Raji (cell line): ENCODE measurements around the gene PIGZ.
A peak's percentile ranks its signal among the peaks of the same experiment; 100 is the strongest.

Experiments
- POLR2A ChIP-seq: IDR thresholded peaks from 2 replicates; pipeline ENCODE4 v1.6.1; 2011; ENCODE audit warnings: low read depth, low read length, control low read depth; ENCODE audit not compliant: insufficient read depth

The PIGZ gene

DNA sequence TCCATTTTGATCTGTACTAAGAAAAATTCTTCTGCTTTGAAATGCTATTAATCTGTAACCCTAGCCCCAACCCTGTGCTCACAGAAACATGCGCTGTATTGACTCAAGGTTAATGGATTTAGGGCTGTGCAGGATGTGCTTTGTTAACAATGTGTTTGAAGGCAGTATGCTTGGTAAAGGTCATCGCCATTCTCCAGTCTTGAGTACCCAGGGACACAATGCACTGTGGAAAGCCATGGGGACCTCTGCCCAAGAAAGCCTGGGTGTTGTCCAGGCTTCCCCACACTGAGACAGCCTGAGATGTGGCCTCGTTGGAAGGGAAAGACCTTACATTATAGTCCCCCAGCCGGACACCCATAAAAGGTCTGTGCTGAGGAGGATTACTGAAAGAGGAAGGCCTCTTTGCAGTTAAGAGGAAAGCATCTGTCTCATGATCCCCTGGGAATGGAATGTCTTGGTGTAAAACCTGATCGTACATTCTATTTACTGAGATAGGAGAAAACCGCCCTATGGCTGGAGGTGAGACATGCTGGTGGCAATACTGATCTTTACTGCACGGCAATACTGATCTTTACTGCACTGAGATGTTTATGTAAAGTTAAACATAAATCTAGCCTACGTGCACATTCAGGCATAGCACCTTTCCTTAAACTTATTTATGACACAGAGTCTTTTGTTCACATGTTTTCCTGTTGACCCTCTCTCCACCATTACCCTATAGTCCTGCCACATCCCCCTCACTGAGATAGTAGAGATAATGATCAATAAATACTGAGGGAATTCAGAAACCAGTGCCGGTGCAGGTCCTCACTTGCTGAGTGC, 6.3 kb downstream of the PIGZ start:
- no peak for TF ChIP-seq POLR2A

DNA sequence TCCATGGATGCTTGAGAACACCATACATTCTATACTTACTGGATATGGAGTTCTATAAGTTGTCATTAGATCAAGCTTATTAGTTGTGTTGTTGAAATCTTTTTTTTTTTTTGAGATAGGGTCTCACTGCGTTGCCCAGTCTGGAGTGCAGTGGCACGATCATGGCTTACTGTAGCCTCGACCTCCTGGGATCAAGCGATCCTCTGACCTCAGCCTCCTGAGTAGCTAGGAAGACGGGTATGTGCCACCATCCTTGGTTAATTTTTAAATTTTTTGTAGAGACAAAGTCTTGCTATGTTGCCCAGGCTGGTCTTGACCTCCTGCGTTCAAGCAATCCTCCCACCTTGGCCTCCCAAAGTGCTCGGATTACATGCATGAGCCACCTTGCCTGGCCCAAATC, 13.8 kb downstream of the PIGZ start:
- no peak for TF ChIP-seq POLR2A

DNA sequence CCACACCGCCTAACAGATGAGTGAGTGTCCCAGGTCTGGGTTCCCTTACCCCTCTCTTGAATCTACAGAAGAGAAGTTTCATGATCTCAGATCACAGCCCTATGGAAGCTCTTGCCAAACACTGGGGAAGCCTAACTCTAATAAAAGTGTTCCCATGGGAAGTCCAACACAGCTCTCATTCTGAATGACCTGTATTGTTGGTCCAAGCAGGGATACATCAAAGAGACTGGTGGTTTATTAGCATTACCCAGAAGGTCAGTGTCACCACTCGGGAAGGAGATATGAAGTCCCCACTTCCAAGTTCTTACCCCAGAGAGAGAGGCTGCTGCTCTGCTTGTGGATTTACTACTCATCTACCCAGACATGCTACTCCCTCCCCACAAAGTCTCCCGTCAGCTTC, 17.3 kb downstream of the PIGZ start:
- TF ChIP-seq POLR2A = no peak

DNA sequence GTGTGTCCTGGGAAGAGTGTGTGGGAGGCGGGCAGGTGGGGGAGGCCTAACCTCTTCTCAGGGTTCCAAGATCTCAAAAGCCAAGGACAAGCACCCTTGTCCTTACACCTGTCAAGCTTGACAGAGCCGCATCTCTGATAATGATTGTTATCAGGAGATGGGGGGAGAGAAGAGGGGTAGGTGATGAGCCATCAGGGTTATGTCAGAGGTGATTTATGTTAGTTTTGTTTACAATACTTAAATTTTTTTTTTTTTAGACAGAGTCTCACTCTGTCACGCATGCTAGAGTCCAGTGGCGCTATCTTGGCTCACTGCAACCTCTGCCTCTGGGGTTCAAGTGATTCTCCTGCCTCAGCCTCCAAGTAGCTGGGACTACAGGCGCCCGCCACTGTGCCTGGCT, 18.9 kb downstream of the PIGZ start:
- no peak for TF ChIP-seq POLR2A

GRCh38 chr3:196949285-196949619, 19.4 kb downstream of the PIGZ start:
- TF ChIP-seq POLR2A = no peak

GRCh38 chr3:196948442-196949284, 20.0 kb downstream of the PIGZ start:
- TF ChIP-seq POLR2A = no peak

GRCh38 chr3:196947860-196948441, 20.7 kb downstream of the PIGZ start:
- TF ChIP-seq POLR2A = no peak

GRCh38 chr3:196947136-196947859, 21.3 kb downstream of the PIGZ start:
- TF ChIP-seq POLR2A = no peak

GRCh38 chr3:196942915-196943277, 25.7 kb downstream of the PIGZ start:
- no peak for TF ChIP-seq POLR2A

DNA sequence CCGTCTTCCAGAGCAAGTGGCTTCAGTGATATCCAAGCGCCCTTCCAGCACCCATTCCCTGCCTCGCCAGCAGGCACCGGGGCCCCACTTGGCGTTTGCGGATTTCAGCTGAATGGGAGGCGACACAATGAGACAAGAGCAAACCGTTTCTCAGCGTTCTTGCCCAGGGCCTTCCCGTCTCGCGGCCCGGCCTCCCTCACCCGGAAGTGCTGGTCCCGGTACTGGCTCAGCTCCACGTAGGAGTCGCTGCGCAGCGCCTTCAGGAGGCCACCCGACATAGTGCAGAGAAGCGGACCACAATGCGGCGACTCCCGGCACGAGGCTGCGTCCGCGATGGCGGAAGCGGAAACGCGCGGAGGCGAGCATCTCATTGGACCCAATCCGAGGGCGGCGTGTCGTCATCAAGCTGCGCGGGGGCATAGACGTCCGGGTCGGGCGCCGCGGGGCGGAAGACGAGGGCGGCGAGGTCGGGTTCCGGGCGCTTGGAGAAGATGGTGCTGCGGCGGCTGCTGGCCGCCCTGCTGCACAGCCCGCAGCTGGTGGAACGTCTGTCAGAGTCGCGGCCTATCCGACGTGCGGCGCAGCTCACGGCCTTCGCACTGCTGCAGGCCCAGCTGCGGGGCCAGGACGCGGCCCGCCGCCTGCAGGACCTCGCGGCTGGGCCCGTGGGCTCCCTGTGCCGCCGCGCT, 26.3 kb downstream of the PIGZ start, which contains the start of gene NCBP2:
Gene NCBP2 (minus strand): TSS at position 303 of the 689 bp plus-strand sequence. CDS start 25 bp downstream, at position 278.
- TF ChIP-seq POLR2A = peak; percentile 90

DNA sequence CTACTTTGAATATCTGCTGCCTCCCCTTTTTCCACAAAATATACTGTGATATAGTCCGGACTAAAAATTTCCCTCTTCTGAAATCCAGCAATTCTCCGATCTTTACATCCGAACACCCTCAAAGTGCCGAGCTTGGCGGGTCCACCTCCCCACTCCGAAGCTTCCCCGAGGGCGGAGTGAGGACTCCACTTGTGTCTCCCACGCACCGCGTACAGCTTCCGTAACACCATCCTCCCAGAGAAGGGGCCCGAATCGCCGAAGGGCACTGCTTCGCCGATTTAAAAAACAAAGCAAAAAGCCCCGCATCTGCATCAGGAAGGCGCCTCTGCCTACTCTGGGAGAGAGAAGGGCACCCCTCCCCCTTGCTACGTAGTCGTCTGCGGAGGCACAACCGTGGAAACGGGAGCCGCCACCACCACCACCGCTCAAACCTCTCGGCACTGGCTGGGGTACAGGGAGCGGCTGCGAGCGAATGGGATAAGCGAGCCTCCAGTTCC, 26.9 kb downstream of the PIGZ start:
- no peak for TF ChIP-seq POLR2A

DNA sequence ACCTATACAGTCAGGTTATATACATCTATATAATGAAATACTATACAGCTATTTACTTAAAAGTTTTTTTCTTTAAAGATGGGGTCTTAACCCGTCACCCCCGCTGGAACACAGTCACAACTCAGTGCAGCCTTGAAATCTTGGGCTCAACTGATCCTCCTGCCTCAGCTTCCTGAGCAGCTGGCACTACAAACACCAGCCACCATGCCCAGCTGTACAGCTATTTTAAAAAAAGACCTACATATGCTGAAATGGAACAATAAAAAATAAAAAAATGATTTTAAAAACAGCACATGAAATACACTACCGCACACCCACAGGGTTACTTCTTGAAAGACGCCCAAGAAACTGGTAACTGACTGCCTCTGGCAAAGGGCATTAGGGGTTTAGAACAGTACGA, 30.1 kb downstream of the PIGZ start:
- no peak for TF ChIP-seq POLR2A

DNA sequence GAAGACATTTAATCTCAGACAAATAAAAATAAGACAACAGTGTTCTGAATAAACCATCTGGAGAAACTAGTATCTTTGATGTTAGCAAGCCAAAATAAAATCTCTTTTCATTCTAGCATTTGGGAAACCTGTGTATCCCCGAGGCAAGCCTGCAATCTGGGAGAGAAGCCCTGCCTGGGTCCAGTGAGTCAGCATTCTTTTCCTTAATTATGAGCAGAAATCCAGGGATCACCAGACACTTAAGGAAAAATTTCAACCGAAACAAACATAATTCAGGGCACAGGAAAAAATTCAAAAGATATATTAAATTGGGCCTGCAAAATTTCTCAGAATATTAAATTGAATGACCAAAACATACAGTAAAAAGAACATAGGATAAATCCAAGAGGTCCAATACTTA, 30.5 kb downstream of the PIGZ start:
- TF ChIP-seq POLR2A = no peak

DNA sequence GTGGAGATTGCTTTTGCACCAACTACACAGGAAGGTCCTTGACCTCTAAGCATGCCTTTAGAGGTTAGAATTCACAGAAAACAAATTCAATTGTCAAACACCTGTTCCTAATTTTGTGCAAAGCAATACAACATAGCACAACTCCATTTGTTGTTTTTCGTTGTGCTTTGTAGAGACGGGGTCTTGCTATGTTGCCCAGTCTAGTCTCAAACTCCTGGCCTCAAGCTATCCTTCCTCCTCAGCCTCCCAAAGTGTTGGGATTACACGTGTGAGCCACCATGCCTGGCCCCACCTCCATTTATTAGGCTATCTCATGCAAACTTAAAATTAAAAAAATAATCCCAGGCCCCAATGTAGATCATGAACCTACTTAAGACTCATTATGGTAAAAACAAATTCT, 32.3 kb downstream of the PIGZ start:
- no peak for TF ChIP-seq POLR2A
